NCI-H1105 treated with DMSO at 0.1 percent for 48 hours (cell line): ENCODE results near the gene SCN1A.
"Not testable (repeated sequence)": the region's sequence is repeated elsewhere in the genome, so short reads cannot be mapped to it uniquely, and the experiment has no call there.

ENCODE experiments used
- DNase-seq: peaks from one replicate; lab custom pipeline; 2025; lab: John Stamatoyannopoulos, UW

Gene SCN1A

DNA sequence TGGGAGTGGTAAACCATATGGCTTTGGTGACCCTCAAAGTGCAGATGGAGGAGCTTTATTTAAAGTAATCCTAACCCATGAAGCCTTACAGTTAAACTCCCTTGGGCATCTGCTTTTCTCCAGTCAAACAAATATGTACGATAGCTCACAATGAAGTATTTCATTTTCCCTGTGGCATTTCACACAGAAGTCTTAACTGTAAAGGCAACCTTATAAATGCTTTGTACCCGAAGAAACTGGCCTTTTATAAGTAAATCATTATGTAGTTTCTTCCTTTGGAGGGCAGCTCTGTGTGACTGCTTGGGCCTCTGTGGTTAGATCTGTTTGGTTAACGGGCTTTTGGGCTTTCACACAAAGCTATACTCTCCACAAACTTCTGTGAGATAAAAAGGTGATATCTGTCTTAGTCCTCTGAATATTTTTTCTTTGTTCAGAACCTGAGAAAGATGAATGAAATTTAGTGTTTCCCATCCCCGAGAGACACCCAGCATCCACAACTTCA lies 46.6 kb downstream of the SCN1A start:
- DNase-seq: no peak

- DNase-seq: peak; percentile 97
Measured at GRCh38 chr2:166074430-166074829, 53.4 kb downstream of the SCN1A start.

- no peak for DNase-seq
Measured at GRCh38 chr2:166074011-166074410, 53.8 kb downstream of the SCN1A start.

- DNase-seq: no peak
Measured at GRCh38 chr2:166070231-166070630, 57.6 kb downstream of the SCN1A start.

DNA sequence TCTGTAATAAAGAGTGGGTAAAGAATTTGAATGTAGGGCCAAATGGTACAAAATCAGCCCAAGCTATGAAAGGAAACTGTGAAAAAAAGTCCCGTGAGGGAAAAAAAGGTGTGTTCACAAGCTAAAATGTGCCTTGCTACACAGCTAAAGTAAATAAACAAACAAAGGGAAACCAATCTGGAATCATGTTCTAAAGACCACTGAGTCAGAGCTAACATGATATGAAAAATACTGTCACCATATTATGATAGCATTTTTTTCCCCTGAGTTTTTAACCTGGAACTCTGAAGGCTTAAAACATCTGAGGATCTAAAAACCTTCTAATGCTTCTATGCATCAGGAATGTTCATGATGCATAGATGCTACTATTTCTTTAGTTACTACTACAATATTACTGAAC lies 58.8 kb downstream of the SCN1A start:
- DNase-seq: no peak

DNA sequence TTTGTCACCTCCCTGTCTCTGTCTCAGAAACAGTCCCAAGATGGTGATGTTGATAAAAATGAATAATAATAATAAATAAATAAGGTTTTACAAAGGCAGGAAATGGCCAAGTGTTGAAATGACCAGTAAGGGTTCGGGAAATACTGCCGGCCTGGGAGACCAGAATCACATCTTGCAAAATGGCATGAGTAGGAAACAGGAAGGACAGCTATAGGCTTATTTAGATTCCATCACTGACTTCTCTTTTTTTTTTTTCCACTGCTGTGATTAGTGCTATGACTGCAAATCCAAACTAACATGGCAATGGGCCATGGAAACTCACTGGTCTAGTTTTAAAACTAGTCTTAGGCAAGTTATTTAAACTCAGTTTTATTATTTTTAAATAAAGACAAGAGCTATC lies 60.6 kb downstream of the SCN1A start:
- no peak for DNase-seq

- no peak for DNase-seq
Measured at GRCh38 chr2:166060191-166060590, 67.6 kb downstream of the SCN1A start.

DNA sequence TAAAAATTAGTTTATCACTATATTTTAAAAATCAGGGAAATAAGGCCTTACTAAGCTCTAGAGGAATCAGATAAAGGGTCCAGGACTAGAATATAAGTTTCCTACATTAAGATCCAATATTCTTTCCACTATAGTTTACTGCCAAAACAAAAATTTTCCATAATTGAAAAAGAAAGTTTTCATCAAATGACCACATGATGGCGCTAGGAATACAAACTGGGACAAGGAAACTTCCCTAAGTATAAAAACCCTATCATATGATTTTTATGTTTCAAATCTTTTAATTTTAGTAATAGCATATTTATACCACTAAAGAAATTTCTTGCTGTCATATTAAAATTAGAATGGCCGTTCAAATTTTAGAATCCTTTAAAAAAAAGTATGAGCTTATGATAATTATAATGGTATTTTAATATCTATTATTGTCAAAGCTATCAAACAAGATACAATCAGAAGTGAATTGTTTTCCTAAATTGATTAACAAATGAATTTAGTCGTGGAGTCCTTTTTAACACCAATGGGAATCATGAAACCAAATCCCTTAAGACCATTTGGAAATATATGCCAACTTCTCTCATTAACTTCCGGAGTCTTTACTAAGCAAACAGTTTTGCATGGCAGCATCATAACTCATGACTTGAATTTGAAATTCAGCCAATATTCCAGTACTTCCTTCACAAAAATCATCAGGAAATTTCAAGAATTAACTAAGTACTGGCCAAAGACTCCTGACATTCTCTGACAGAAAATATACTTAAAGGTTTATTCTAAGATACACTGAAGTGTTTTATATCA lies 70.3 kb downstream of the SCN1A start:
- DNase-seq: peak; percentile 65

GRCh38 chr2:166044853-166045483 lies 82.9 kb downstream of the SCN1A start:
- no peak for DNase-seq

DNA sequence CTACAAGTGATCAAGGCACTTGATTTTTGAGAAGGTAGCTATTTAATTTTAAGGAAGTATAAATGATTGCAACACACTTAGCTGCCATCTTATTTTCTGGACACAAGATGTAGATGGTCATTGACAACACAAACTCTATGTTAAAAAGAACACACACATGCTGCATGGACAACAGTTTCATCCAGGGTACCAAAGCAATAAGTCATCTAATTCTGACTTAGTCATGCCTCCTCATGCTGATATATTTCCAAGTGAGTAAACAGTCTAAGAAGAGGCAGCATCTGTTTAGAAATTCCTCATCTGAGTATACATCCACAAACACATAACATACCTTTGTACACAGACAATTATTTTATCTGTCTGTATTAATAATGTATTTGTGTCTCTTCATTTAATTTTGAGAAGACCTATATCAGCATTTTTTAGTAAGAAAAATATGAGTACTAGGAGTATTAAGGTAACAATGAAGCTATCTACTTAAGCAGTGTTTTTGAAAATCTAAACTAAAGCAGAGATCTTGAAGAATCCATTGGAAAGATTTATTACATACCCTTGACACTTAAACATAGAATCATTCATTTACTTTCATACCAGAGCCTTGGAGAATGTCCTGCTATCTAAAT lies 84.9 kb downstream of the SCN1A start:
- no peak for DNase-seq

DNA sequence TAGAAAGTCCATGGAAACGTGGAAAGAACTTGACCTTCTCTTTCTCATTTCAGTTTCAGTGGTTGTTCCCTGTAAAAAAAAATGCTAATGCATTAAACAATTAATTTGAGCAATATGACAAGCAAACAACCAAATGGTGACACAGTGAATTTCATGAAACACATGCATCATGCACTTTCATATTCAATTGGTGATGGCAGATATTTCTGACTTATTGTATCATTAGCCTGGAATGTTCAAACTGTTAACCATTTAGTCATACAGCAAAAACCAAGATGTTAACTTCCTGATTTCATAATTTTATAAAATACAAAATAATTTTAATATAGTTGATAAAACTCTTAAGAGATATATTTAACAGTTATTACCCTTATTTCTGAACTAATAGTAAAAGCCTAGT lies 85.5 kb downstream of the SCN1A start:
- DNase-seq: no peak

DNA sequence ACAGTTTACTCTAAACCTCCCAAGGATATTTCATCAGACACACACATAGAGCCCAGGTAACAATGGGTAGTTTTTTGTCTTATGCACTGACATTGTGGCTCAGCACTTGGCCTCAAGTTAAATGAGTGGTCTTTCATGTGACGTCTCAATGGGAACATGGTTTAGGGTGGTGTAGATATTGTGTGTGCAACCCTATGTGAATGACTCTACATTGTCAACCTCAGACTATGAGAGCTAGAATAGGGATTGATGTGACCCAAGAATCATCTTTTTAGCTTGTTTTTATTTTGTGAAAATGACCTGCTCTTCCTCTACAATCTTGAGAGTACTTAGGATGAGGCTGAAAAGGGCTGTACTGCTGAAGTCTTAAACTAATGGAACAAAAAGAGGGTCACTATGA lies 86.2 kb downstream of the SCN1A start:
- DNase-seq: no peak

GRCh38 chr2:166032361-166032760 lies 95.5 kb downstream of the SCN1A start:
- DNase-seq: no peak

DNA sequence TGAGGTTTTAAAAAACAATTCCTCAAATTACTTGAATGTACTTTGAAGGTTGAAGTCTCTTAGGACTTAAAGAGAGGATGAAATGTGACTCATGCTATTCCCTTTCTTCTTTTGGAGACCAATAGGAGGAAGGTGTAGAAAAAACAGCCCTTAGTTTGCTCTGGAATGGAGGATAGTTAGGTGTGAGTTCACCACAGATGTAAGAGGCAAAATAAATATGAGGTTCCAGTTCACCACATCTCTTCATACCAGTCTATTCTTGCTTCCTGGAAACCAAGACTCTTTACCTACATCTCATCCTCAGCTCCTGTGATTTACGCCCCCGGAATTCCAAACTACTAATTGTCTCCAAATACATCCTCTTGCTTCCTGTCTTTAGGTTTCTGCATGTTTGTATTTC lies 96.8 kb downstream of the SCN1A start:
- DNase-seq: no peak

- no peak for DNase-seq
Measured at GRCh38 chr2:166025313-166025712, 102.5 kb downstream of the SCN1A start.

DNA sequence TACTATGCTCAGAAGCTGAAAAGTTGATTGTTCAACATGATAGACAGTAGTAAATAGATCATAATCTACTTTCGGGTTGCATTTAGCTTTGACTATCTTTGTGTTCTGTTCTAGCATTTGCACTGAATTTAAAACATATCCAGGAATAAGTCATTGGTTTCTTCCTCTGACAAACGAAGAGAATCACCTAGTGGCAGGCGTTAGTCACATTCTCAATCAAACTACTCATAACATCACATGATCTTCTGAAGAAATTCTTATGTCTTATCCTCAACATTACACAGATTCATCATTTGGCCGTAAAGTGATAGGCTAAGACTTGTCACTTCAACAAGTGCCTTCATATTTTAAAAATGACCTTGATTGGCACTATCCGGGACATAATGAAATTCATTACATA lies 110.6 kb downstream of the SCN1A start:
- DNase-seq: no peak

DNA sequence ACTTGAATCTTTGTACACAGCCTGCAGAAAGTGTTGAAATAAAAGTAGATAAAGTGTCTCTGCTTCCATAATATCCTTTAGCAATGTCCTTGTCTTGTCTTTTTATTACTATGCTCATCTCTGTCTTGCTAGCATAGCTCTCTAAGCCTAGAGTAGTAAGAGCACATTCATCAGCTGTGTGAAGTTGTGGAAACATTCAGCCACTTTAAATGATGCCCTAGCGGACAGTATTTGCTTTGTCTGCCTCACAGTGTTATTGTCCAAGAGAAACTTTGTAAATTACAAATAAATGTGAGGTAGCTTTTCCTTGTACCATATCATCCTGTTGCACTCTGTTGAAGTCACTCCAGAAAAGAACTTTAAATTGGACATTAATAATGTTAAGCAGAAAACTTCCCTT lies 113.9 kb downstream of the SCN1A start:
- DNase-seq: no peak

GRCh38 chr2:166011660-166012059 lies 116.2 kb downstream of the SCN1A start:
- no peak for DNase-seq

DNA sequence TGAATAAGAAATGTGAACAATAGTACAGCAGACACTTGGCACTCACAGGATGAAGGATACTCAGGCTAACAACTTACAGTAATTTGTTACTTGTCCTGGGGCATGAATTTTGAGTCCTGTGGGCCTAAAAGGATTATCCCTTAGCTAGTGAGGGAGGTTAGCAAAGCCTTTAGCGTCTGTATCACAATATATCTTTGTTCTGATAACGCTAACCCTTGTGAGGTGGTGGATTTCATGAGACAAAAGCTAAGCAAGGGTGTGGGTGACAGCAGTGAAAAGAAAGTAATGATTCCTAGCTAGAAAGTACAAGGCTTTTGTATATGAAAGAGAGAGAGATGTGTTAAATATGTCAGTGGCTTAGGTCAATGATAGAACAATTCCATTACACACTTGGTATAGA lies 127.4 kb downstream of the SCN1A start:
- no peak for DNase-seq

DNA sequence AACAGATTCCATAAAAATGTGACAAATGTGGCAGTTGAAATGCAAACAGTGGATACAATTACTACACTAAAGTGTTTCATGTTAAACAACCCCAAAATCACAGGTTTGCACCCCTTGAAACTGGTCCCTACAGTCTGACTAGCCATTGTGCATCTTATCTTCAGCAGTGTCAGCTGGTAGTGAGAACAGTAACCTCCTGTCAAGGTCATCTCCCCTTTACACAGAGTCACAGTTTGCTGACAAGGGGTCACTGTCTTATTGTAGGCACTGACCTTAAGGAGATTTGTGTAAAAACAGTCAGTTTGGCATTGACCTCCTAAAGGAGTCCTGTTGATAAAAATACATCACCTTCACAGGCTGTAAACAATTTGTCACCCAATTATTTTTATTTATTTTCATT lies 137.0 kb downstream of the SCN1A start:
- no peak for DNase-seq

DNA sequence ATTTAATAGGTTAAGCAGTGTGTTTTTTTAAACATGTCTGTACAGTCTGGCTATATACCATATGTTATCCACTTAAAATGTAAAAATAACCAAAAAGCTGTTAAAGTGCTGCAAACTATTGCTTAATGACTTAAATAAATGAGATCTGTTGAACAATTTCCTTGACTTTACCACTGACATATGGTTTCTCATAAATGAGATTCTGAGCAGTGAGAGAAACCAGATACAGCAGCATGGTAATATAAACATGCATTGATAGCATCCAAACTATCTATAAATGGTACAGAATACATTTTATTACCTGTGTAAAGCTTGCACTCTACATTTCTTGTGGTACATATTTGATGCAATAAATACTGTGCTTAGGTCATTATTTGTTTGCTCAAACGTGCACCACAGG lies 138.0 kb downstream of the SCN1A start:
- no peak for DNase-seq

GRCh38 chr2:165985120-165985519 lies 142.7 kb downstream of the SCN1A start:
- DNase-seq: no peak

GRCh38 chr2:165972161-165972560 lies 155.7 kb downstream of the SCN1A start:
- DNase-seq: not testable (repeated sequence)
